GM19328 (cell line): ENCODE results near the gene GABRG3.

ENCODE experiments used
- ATAC-seq: cut with Tn5 transposase; IDR thresholded peaks from one replicate; pipeline ENCODE4 v1.9.1; 2021; ENCODE audit warnings: mild to moderate bottlenecking, moderate library complexity; ENCODE audit not compliant: unreplicated experiment

GABRG3 gene

DNA sequence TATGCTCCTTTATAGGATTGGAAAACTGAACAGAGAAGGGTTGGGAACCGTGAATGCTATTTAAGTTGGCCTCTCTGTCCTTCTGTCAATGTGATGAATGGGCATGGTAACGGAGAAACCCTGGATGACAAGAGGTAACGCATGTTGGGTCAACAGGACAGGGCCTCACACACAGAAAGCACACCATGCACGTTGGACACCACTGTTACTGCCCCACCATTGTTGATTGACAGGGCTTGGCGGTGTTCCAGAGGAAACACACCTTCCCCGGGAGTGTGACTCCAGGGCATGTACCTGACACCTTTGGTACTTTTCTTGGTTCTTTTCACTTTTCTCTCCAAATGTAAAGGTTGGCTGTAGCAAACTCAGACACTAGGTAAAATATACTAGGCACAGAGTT, 579.7 kb downstream of the GABRG3 start:
- no peak for ATAC-seq

DNA sequence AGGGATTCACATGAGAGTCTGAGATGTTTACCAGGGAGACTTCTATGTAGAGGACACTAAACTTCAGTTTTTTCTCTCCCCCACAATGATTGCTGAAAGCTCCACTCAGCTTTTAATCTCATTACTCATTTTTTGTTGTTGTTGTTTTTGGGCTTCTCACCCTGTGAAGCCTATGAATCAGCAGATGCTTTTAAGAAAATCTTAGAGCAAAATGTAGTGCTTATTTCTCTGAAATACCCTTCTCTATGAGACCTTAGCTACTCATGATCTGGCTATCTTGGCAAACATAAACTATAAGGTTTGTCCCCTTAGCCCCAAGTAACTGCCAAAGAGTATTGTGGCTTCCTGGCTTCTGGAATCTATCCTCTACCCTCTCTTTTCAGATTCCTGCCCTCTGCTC, 590.8 kb downstream of the GABRG3 start:
- ATAC-seq = no peak

DNA sequence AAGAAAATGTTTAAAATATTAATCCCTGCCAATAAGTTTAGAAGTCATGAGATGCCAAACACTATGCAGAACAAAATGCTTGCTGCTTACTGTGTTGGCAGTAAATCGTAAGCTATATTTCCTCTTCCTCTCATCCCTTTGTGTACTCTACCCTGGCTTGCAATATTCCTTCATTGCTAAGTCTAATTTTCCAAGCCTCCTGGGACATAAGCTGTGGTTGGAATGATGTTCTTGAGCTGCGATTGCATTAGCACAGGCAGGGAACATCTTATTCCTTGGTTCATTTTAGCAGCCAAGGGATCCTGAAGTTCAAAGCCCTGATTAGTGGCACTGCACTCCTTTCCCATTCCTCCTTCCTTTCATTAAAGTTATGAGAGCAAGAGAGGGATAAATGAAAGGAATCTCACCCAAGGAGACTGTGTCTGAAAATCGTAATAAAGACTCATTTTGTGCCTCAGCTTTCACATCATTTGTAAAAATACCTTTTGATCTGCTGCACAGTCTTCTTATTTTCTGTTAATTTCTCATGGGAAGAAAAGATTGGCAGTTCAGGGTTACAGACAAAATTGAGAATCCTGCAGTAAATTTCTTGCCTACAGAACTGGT, 592.9 kb downstream of the GABRG3 start:
- no peak for ATAC-seq

DNA sequence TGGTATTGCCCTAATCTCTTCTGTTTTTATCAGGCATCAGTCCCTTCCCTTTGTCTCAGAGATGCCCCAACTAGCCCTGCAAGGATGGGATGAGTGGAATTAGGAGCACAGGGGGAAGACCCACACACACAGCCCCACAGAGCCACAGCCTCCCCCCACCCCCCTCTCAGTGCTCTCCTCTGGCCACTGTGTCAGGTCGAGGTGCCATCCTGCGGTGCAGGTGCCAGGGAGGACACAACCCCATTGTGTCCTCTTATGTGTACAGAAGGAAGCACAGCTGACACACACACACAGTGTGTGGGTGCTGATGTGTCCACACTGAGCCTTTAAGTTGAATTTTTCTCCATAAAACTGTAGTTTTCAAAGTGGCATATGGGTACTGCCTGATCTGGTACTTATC, 593.7 kb downstream of the GABRG3 start:
- ATAC-seq = no peak

DNA sequence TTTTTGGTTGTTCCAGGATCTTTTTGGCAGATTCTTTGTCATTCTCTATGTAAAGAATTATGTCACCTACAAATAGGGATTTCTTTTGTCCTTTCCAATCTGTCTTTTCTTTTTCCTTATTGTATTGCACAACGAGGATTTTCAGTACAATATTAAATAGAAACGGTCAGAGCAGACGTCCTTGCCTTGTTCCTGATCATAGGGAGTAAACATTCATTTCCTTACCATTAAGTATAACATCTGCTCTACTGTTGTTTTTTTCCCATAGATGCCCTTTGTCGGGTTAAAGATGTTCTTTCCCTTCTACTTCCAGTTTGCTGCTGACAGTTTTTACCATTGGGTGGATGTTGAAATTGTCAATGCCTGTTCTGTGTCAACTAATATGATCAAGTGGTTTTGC, 599.8 kb downstream of the GABRG3 start:
- no peak for ATAC-seq

DNA sequence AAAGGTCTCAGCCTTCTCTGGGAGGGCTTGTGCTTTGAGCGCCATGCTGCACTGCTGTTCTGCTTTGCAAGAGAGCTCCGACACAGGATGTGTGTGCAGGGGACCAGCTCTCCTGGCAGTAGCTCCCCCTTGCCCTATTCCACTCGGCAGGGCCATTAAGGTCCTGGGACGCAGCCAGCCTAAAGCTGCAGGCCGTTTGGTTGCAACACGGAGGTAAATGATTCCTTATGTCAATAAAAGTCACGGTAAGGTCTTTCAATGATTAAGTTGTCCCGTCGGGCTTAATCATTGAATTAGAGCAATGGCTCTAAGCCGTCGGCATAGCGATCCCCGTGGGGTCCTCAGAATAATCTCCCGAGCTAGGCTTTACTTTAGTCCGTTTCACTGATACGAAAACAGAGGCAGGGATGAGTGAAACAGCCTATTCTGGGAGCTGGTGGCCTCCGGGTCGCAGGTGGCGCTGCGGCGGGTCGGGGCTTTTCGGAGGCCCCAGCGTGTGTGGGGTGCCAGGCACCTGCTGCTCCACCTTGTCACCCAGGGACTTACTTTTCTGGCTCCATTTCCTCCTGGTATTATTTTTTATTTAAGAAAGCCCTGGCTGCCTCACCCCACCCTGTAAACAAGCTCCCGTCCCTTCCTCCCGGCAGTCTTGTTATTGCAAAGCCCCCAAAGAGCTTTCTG, 603.0 kb downstream of the GABRG3 start:
- no peak for ATAC-seq

DNA sequence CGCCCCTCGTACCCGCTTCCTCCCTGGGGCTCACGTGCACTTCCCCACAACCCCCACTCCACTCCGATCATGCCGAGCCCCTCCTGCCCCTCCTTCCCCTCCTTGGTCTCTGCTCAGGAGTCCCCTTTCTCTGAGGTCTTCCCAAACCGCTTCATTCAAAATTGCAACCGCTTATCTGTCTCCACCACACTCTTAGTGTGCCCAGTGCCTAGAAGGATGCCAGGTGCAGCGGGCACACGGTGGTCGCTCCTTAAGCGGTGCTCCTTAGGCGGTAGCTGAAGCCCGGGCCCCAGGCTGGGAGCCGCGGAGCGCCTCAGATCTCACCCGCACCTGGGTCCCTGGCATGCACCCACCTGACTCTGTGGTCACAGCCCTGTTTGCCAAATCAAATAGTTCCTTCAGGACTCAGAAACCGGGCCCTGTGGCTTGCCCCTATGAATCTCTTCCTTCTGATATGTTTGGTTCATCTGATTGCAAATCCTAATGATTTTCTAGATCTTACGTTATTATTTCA, 603.6 kb downstream of the GABRG3 start:
- ATAC-seq = no peak

DNA sequence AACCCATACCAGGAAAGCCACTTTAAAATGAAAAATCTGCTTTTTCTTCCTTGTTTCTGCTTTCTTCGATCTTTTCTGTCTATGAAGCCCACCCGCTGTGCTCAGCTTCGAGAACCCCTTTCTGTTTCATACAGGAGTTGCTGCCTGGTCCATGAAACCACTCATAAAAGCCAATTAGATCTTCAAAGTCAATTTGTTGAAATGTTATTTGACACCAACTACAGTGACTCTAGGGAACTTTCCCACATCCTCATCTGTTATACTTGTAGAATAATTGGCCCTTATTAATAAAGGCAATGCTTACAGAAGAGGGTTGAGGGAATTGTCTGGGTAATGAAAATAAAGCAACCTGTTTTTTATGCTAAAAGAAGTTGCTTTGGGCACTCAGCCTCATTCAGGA, 604.5 kb downstream of the GABRG3 start:
- no peak for ATAC-seq

DNA sequence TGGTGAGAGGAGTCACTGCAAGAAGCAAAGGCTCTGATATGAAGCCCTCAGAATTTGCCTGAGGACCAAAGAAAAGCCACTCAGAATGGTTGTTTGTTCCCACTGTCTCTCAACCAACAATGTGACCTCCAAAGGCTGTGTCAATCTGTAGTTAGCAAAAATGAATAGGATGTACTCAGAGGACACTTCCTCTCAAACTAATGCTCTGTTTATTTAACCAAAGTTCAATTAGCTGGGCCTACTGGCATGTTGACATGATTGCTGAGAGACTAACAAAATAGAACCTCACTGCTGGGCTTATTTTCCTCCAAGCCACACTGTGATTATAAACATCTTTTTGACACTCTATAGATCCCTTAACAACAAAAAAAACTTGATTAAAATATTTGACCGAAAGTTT, 605.6 kb downstream of the GABRG3 start:
- no peak for ATAC-seq

DNA sequence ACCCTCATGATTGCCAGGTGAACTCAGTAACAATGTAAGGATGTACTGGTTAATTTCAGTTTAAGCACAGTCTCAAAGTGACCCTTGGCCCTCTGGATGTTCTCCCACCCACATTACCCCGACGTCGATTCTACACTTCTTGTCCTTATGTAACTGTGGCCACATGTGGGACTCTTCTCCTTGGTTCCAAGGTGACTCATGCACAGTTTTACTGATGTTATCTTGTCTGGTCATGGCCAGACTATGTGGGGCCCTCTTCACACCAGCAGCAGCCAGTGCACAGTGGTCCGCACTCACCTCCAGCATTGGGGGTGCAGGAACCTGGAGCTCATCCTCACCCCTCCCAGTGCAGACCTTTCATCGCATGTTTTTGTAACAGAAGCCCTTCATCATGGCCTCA, 608.8 kb downstream of the GABRG3 start:
- no peak for ATAC-seq

DNA sequence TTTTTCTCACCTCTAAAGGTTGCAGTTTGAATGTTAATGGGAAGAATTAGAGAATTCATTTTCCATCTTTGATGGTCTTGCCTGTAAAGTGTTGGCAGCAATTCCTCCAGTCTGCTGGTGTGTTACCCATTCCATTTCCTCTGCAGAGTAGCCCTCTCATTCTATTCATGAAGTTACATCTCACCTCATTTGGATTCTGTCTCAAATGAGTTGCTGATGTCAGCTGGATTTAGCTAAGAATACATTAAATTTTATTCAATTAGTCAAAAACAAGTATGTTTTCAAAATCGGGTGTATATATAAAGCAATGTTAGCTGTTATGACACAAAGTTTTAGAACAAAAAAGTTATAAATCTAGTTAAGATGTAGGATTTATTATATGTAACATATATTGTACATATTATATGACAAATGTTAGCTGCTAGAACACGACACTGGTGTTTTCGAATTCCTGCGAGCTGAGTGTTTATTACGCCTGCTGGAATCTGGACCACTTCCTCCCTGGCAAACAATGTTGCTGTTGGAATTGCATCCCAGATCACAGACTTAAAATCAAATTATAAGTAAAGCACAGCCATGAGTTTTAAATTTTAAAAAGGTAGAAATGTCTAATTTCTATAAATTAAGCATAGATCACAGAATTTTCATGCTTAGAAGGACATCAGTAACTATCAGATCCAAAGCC, 611.9 kb downstream of the GABRG3 start:
- no peak for ATAC-seq

DNA sequence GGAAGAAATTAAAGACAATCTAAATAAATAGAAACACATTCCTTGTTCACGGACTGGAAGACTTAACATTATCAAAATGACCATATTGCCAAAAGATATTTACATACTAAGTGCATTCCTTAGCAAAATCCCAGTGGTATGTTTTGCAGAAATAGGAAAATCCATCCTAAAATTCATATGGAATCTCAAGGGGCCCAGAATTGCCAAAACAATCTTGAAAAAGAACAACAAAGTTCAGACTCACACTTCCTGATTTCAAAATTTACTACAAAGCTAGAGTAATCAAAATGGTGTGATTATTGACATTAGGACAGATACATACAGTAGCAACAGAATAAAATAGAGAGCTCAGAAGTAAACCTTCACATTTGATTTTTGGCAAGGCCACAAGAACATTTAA, 612.7 kb downstream of the GABRG3 start:
- ATAC-seq = no peak

DNA sequence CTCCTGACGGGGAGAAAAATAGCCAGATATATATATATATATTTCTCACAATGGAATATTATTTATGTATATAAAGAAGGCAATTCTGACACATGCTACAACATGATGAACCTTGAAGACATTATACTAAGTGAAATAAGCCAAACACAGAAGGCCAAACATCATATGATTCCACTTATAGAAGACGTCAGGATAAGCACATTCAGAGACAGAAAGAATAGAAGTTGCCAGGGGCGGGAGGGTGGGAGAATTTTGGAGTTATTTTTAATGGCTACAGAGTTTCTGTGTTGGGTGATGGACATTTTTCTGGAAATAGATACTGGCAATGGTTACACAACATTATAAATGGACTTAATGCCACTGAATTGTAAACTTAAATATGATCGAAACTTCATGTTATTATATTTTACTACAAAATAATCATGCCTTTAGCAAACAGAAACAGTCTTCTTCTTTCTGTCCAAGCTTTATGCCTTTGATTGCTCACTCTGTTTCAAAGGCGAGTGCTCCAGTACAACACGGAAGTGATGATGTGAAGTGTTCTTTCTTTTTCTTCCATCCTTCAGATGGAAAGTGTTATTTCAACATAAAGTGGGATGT, 614.2 kb downstream of the GABRG3 start:
- ATAC-seq = no peak

DNA sequence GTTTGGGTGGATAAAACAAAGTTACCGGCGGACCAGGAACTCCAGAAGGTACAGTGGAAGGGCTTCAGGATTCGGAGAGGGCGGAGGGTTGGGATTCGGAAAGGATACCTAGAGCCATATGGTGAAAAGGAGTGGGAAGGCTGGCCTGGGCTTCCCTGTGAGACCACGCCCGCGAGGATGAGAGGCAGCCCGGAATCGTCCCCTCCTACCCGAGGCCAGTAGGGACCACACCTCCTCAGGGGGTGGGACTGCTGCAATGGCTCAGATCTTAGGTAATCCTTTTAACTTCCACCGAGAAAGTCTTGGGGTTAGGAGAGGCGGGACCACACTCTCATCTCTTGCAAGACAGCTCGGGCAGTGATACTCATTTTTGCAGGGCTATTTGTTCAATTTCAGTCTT, 616.8 kb downstream of the GABRG3 start:
- ATAC-seq = no peak

DNA sequence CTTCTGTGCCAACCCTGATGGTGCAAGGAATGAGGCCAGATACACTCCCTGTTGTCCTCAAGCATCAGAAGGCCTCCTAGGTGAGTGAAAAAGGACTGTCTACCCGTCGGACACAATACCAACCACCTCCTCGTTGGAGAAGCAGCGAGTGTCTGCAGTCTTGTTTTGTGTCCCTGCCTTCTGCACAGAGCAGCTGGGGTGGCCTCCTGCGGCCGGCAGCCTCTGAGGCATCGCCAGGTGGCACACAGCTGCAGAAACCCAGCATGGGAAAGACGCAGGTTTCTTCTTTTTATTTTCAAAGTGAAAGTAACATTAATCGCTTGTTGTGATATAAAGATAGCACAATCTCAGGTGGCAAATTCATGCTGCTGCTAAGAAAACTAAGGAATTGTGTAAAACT, 618.3 kb downstream of the GABRG3 start:
- ATAC-seq = no peak

DNA sequence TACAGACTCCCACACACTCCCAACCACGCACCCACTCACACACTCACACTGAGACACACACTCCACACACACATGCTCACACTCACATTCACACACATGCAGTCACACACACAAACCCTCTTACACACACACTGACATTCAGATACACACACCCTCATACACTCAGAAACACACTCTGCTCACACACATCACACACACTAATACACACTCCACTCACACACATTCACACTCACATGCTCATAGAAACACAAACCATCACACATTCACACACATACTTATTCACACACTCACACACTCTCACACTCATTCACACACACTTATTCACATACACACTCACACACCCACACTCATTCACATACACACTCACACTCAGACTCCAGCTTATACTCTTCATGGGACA, 618.8 kb downstream of the GABRG3 start:
- ATAC-seq = no peak
